ENCODE results near the gene PER1. TPM values are rescaled to one million over a fixed set of nuclear protein-coding genes. Genes with fewer than 3 reads are reported as not detected.
A peak's percentile ranks its signal among the peaks of the same experiment; 100 is the strongest.

The PER1 gene
- total and polyA plus RNA-seq, 2 of the 4 experiments (the other 2 are of a cell fraction): 3.4 to 10.5 TPM

DNA sequence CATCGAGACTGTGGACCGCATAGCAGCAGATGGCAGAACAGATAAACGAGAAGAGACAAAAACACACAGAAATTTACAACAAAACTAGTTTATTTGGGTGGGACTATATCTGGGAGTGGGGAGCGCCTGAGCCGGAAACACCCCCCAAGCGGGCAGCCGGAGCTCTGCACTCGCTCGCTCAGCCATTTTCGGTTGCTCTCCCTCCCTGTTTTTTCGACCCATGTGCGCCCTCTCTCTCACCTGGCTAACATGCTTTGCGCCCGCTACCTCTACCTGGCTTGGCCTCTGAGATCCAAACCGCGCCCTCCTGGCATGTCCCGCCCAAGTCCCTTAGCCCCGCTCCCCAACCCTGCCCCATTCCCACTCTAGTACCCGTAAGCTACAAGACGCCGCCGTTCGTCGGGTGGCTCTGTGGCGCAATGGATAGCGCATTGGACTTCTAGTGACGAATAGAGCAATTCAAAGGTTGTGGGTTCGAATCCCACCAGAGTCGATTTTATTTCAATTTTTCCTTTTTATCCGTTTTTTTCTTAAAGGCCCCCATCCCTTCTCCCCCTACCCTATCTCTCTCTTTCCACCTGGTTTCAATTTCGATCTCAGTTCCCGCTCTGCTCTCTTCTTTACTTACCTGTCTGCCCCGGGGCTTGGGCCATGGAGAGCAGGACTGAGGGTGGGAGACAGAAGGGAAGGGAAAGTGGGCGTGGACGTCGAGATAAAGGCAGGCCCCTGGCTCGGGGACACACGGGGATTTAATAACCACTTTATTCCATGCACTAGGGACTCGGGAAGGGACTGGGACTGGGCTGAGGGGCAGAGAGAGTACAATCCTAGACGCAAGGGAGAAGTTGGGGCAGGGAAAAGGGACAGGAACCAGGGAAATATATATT, 31.4 kb downstream of the PER1 start:
- Histone ChIP-seq H3K36me3 (ENCODE audit: control insufficient read depth, insufficient read depth, low read length) (no peaks in the 10 kb centered on the region), H3K4me1 (ENCODE audit: control insufficient read depth, insufficient read depth, low read length) (peaks cover 14% of the 10 kb centered on the region), H2AFZ (replicated peaks; ENCODE audit: low read length, poor library complexity) (peak overlapping the region; percentile 92), H2BK15ac (ENCODE audit: low read depth, low read length) (no peak overlapping the region), H3K9me3 (ENCODE audit: control insufficient read depth, insufficient read depth, low read length) (no peaks in the 10 kb centered on the region), H3K18ac (ENCODE audit: low read depth, low read length) (no peak overlapping the region), H4K8ac (ENCODE audit: low read depth in 2 of 2, low read length in 2 of 2) (no peak overlapping the region), H3K9ac (ENCODE audit: low read depth, low read length) (peak overlapping the region; percentile 29; the same call in 1 of the 2 replicates), H3K4ac (ENCODE audit: low read depth, low read length) (no peak overlapping the region), H3K56ac (ENCODE audit: extremely low read depth, insufficient read depth, low read length) (no peak overlapping the region), H3K4me3 (ENCODE audit: insufficient read depth, low read depth, low read length) (peak overlapping the region; percentile 60), H3K27ac (ENCODE audit: insufficient read depth, low read length) (no peak overlapping the region), H3K79me1 (ENCODE audit: low read depth in 1 of 2, low read length in 2 of 2) (no peaks in the 10 kb centered on the region; a peak in 1 of 4 replicates), H4K91ac (ENCODE audit: insufficient read depth, low read depth, low read length) (no peak overlapping the region), H2BK120ac (ENCODE audit: low read depth, low read length) (no peak overlapping the region), H2AK9ac (replicated peaks; ENCODE audit: low read depth, low read length, poor library complexity) (peak overlapping the region; percentile 63), H2BK5ac (ENCODE audit: low read depth, low read length, poor library complexity, severe bottlenecking) (peak overlapping the region; percentile 6), H3K23ac (ENCODE audit: low read depth, low read length) (no peak overlapping the region), H2BK20ac (ENCODE audit: low read depth, low read length) (no peak overlapping the region), H3K9me1 (ENCODE audit: insufficient read depth, low read length) (peaks cover 9% of the 10 kb centered on the region), H4K20me1 (ENCODE audit: insufficient read depth, low read length) (peaks cover 24% of the 10 kb centered on the region), H3K27me3 (ENCODE audit: control insufficient read depth, insufficient read depth, low read length) (peaks cover 9% of the 10 kb centered on the region), H3K4me2 (ENCODE audit: low read depth, low read length) (peak overlapping the region; percentile 87), H4K5ac (ENCODE audit: low read depth, low read length) (no peak overlapping the region), H2AK5ac (ENCODE audit: low read depth, low read length) (no peak overlapping the region), H3K14ac (replicated peaks; ENCODE audit: low read depth, low read length) (no peak overlapping the region)
- dilution Hi-C loops (cut with HindIII; ENCODE audit: low sequenced_read_pairs, unreplicated experiment): loop anchor here (25.0 kb wide), 1 partner anchor 117 kb away; the partner anchor contains the start of genes CTC1 and PFAS
- no TSS peak for BruUV-seq (replicated peaks)
- in situ Hi-C loops (cut with MboI; ENCODE audit: low sequenced_read_pairs): loop anchor here (5.0 kb wide), 1 partner anchor 102 kb away; no protein-coding TSS in a partner anchor
- peak; percentile 69 for DNase-seq
- POLR2A ChIA-PET (ENCODE audit: unreplicated experiment): interaction anchor here (1.0 kb wide), 1 partner anchor 53 kb away, joined by 4 read pairs; no protein-coding TSS in a partner anchor
- WGBS, 2 experiments (ENCODE audit: extremely low coverage in 2 of 2, insufficient read length in 1 of 2): 0% methylated on average over 9 of the region's 40 CpGs; no CpG with 5 or more reads in 1 of the 2 experiments
- CTCF ChIA-PET: interaction anchor here (0.6 to 3.7 kb wide), 5 partner anchors 17 to 209 kb away, joined by 3 to 25 read pairs (median 6); no protein-coding TSS in a partner anchor
- TF ChIP-seq MAZ (IDR thresholded peaks at IDR 0.05; ENCODE audit: borderline replicate concordance, low read depth, low read length) (peak; percentile 48; the same call in 1 of the 2 replicates), POLR2A (IDR thresholded peaks at IDR 0.05; ENCODE audit: low read depth, low read length) (0 out of 2 replicates have a peak, but pooled peaks have one; percentile 62), CEBPB (IDR thresholded peaks at IDR 0.05; ENCODE audit: low read depth, low read length) (peak; percentile 79), USF2 (IDR thresholded peaks at IDR 0.05; ENCODE audit: low read depth, low read length) (no peak), FOS (IDR thresholded peaks at IDR 0.05; ENCODE audit: low read depth, low read length) (peak; percentile 77; the same call in 1 of the 2 replicates), CTCF (conservative IDR thresholded peaks at IDR 0.05; ENCODE audit: low read depth, low read length) (0 out of 2 replicates have a peak, but pooled peaks have one; percentile 25), RAD21 (IDR thresholded peaks at IDR 0.05; ENCODE audit: low read length) (no peak)
- intact Hi-C loops (cut with micrococcal nuclease): loop anchor here (1.0 kb wide), 1 partner anchor 67 kb away; no protein-coding TSS in a partner anchor
- ATAC-seq (ENCODE audit: low read depth): peak; percentile 2

Measured in IMR-90 (cell line).